Left forelimb (tissue), 1 donor: ENCODE results near the gene GTF3C1.

ENCODE experiments used
- DNase-seq: peaks from one replicate; pipeline ENCODE4 v3.0.0-alpha.2; 2018; ENCODE audit warnings: low spot score

Gene GTF3C1

GRCh38 chr16:27445502-27446175, 104.1 kb downstream of the GTF3C1 start:
- DNase-seq, result no peak

GRCh38 chr16:27444470-27444869, 105.2 kb downstream of the GTF3C1 start:
- no peak for DNase-seq

DNA sequence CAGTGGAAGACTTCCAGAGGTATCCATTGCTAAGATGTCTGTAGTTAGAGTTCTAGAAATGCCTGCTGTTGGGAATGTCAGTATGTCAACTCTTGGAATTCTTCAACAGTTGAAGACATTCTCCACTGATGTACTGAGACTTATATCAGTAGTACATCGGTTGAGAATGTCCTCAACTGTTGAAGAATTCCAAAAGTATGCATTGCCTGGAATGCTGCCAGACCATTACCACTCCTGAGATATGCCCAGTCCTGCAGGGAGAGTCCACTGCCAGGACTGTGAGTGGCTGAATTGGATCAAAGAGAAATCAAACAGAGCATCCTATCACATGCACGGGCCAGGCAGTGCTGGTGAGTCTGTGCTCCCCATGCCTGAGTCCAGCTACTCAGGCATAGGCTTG, 105.7 kb downstream of the GTF3C1 start:
- DNase-seq, result no peak

DNA sequence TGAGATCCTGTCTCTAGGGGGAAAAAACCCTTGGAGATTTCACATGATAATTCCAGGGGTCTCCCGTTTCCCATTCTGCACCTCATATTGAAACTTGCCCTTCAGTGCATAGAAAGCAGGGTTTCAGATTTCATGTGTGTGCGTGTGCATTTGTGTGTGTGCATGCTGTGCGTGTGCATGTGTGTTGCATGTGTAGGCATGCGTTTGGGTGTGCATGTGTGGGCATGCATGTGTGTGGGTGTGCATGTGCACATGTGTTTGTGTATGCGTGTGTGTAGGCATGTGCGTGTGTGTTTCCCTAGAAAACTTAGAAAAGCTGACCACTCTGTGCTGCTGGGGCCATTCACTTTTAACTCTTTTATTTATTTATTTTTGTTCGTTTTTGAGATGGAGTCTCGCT, 107.7 kb downstream of the GTF3C1 start:
- no peak for DNase-seq

GRCh38 chr16:27441276-27441675, 108.4 kb downstream of the GTF3C1 start:
- DNase-seq, result peak; percentile 8

DNA sequence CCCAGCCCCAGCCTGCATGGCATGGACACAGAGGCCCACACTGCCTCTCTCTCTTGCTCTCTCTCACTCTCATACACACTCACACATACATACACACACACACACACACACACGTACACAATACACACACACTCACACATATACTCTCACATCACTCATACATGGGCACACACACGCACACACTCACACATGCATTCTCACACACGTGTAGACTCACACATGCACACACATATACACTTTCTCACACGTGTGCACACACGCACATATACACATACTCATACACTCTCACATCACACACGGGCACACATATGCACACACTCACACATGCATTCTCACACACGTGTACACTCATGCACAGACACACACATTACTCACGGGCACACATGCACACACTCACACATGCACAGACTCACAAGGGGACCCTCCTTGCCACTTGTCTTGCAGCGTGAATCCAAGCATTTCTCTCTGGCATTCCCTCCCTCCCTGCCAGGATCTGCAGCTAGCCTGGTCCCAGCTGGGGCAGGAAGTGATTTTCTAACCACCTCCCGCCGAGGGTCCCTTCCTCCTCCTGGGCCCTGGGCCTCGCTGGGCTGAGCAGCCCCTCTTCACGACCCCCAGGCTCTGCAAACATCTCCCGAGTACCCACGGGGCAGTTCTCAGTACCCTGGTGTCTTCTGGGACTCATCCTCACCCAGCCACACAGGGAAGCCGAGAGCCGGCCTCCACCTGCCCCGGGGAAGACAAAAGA, 110.3 kb downstream of the GTF3C1 start:
- DNase-seq, result peak; percentile 42

GRCh38 chr16:27437946-27438345, 111.8 kb downstream of the GTF3C1 start:
- peak; percentile 26 for DNase-seq

DNA sequence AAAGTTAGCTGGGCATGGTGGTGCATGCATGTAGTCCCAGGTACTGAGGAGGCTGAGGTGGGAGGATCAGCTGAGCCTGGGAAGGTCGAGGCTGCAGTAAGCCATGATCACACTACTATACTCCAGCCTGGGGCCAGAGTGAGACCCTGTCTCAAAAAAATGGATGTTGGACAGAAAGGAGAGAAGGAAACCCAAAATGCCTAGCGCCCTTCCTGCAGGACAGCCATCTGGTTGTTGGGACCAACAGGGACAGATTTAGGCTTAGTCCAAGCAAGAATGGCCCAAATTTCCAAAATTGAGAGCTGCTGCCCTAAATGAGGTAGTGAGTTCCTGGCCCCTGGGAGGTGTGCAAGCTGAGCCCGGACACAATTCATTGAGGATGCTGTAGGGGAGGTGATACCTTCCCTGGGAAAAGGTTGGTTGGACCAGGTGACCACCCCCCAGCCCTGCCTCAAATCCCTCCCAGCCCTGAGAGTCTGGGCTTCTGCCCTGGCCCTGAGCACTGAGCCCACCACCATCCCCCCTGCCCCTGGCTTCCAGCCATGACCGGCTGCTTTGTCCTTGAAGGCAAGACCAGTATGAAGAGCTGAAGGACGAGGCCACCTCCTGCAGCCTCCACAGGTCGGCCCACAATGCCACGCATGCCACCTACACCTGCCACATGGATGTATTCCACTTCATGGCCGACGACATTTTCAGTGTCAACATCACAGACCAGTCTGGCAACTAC, 112.6 kb downstream of the GTF3C1 start:
- peak; percentile 44 for DNase-seq

DNA sequence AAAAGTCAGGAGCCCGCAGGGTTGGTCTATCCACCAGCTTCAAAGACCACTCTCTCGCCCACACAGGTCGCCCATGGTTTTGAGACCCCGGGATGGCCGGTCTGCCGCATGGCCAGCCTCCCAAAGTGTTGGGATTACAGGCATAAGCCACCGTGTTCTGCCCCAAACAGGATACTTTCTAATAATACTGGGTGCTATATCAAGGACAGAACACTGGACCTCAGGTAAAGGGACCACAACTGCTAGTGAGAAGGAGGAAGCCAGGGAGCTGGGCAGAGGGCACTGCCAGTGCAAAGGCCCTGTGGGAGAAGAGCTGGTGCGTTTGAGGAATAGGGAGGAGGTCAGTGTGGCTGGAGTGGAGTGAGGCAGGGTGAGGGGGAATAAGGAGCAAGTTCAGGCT, 113.6 kb downstream of the GTF3C1 start:
- peak; percentile 31 for DNase-seq

GRCh38 chr16:27435146-27435545, 114.6 kb downstream of the GTF3C1 start:
- DNase-seq, result peak; percentile 22

GRCh38 chr16:27434141-27435051, 115.3 kb downstream of the GTF3C1 start:
- DNase-seq, result peak; percentile 38

GRCh38 chr16:27433636-27434035, 116.1 kb downstream of the GTF3C1 start:
- no peak for DNase-seq

DNA sequence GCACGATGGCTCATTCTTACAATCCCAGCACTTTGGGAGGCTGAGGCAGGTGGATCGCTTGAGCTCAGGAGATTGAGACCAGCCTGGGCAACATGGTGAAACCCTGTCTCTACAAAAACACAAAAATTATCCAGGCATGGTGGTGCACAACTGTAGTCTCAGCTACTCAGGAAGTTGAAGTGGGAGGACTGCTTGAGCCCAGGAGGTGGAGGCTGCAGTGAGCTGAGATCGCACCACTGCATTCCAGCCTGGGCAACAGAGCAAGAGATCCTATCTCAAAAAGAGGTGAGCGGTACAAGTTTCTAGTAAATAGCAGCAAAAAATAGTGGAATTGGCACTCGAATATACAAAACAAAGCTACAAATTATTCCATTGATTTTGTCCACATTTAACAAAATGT, 116.5 kb downstream of the GTF3C1 start:
- DNase-seq, result peak; percentile 40

- peak; percentile 22 for DNase-seq
Measured at GRCh38 chr16:27432558-27432957, 117.2 kb downstream of the GTF3C1 start.

DNA sequence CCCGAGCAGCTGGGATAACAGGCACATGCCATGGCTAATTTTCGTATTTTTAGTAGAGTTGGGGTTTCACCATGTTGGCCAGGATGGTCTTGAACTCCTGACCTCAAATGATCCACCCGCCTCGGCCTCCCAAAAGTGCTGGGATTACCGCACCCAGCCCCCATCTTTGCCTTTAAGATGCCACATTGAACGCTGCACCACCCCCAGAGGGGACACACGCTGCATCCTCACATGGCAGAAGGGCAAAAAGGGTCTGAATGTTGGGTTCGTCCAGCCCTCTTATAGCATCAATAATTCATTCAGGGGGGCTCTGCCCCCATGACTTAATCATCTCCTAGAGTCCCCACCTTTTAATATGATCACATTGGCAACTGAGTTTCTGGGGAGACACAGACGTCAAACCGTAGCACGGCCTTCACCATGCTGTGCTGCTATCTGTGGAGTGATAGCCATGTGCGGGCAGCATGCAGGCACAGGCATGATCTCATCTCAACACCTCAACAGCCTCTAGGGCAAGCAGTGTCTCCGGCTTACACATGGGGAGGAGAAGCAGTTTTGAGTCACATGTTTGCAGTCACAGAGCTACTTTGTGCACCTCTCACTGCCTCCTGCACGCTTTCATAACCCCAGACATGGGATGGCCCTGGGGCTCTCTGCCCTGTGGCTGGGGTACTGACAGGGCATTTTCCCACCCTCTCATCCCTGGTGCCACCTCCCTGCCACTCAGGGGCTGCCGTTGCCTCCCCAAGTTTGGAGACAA, 117.8 kb downstream of the GTF3C1 start:
- DNase-seq, result peak; percentile 44

GRCh38 chr16:27430923-27431484, 118.7 kb downstream of the GTF3C1 start:
- peak; percentile 63 for DNase-seq

GRCh38 chr16:27430512-27430911, 119.2 kb downstream of the GTF3C1 start:
- DNase-seq, result no peak

- DNase-seq, result peak; percentile 40
Measured at GRCh38 chr16:27429981-27430441, 119.7 kb downstream of the GTF3C1 start.

DNA sequence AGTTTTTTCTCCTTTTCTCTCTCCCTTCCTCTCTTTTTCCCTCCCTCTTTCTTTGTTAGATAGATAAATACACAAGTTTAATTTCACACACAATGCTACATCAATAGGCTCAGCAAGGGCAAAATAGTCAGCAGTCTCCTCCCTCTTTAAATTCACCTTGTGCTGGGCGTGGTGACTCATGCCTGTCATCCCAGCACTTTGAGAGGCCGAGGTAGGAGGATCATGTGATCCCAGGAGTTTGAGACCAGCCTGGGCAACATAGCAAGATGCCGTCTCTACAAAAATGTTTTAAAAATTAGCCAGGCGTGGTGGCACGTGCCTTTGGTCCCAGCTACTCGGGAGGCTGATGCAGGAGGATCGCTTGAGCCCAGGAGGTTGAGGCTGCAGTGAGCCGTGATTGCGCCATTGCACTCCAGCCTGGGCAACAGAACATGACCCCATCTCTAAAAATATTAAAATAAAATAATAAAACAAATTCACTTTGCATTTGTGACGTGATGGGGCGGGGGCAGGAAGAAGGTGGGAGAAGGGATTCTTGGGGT, 120.3 kb downstream of the GTF3C1 start:
- peak; percentile 18 for DNase-seq
